Neuronal stem cell (in vitro differentiated cells): ENCODE data around the gene RNF111.

Source experiments
- DNase-seq: peaks from one replicate; pipeline ENCODE4 v3.0.0-alpha.2; 2013; ENCODE audit warnings: low spot score
- H2AFZ ChIP-seq: one replicate; pipeline ENCODE4 v1.6.1; 2013; ENCODE audit warnings: mild to moderate bottlenecking, low read length, inconsistent platforms
- H2AK5ac ChIP-seq: 2 replicates; pipeline ENCODE4 v1.6.1; 2013; ENCODE audit warnings: low read depth, mild to moderate bottlenecking, inconsistent platforms, low read length, moderate library complexity, mixed read lengths
- H2BK120ac ChIP-seq: 2 replicates; pipeline ENCODE4 v1.6.1; 2013; ENCODE audit warnings: low read depth, mild to moderate bottlenecking, inconsistent platforms, low read length, moderate library complexity, mixed read lengths
- H2BK12ac ChIP-seq: one replicate; pipeline ENCODE4 v1.6.1; 2013; ENCODE audit warnings: low read length, inconsistent platforms
- H2BK15ac ChIP-seq: 2 replicates; pipeline ENCODE4 v1.6.1; 2013; ENCODE audit warnings: mild to moderate bottlenecking, low read length, inconsistent platforms, mixed read lengths
- H2BK5ac ChIP-seq: one replicate; pipeline ENCODE4 v1.6.1; 2013; ENCODE audit warnings: inconsistent platforms, mild to moderate bottlenecking, low read length, moderate library complexity
- H3K14ac ChIP-seq: one replicate; pipeline ENCODE4 v1.6.1; 2013; ENCODE audit warnings: low read length, inconsistent platforms
- H3K18ac ChIP-seq: 2 replicates; pipeline ENCODE4 v1.6.1; 2013; ENCODE audit warnings: low read length, inconsistent platforms
- H3K23ac ChIP-seq: 2 replicates; pipeline ENCODE4 v1.6.1; 2013; ENCODE audit warnings: low read depth, mild to moderate bottlenecking, mixed read lengths, low read length, inconsistent platforms; ENCODE audit not compliant: poor library complexity
- H3K27ac ChIP-seq: replicated peaks from 3 replicates; pipeline ENCODE4 v1.5.1; 2013; ENCODE audit warnings: low read length, inconsistent platforms
- H3K27me3 ChIP-seq, 3 experiments: 2 replicates each; pipeline ENCODE4 v1.6.1; 2013; ENCODE audit warnings: low read length in 3 of 3, mild to moderate bottlenecking in 2 of 3, inconsistent platforms in 1 of 3, low read depth in 1 of 3, mixed read lengths in 1 of 3, moderate library complexity in 1 of 3; ENCODE audit not compliant: control insufficient read depth in 3 of 3, insufficient read depth in 3 of 3
- H3K36me3 ChIP-seq, 2 donors: replicated peaks in 1 of 2; 2 replicates each; pipeline ENCODE4 v1.6.1; 2013; ENCODE audit warnings: low read length in 2 of 2; ENCODE audit not compliant: control insufficient read depth in 2 of 2, insufficient read depth in 2 of 2
- H3K4ac ChIP-seq: 2 replicates; pipeline ENCODE4 v1.6.1; 2013; ENCODE audit warnings: inconsistent platforms, mild to moderate bottlenecking, low read length, moderate library complexity
- H3K4me1 ChIP-seq, 2 donors: 1 replicate in 1 of 2; 2 replicates in 1 of 2; pipeline ENCODE4 v1.6.1; 2013; ENCODE audit warnings: low read length in 2 of 2, low read depth in 1 of 2; ENCODE audit not compliant: control insufficient read depth in 2 of 2, insufficient read depth in 1 of 2
- H3K4me2 ChIP-seq: one replicate; pipeline ENCODE4 v1.6.1; 2013; ENCODE audit warnings: mild to moderate bottlenecking, low read length, inconsistent platforms; ENCODE audit not compliant: insufficient read depth, poor library complexity, severe bottlenecking
- H3K4me3 ChIP-seq, 2 donors: 2 replicates each; pipeline ENCODE4 v1.5.1; 2013; ENCODE audit warnings: low read length in 2 of 2, mild to moderate bottlenecking in 2 of 2, inconsistent platforms in 1 of 2, moderate library complexity in 1 of 2
- H3K79me1 ChIP-seq: one replicate; pipeline ENCODE4 v1.6.1; 2013; ENCODE audit warnings: low read depth, mild to moderate bottlenecking, inconsistent platforms, low read length, moderate library complexity
- H3K9ac ChIP-seq: one replicate; pipeline ENCODE4 v1.6.1; 2013; ENCODE audit warnings: mild to moderate bottlenecking, low read depth, low read length, inconsistent platforms; ENCODE audit not compliant: poor library complexity
- H3K9me3 ChIP-seq, 2 donors: replicated peaks in 1 of 2; 2 replicates each; pipeline versions ENCODE3 to v1.6.1; 2013; ENCODE audit warnings: low read length in 2 of 2, mild to moderate bottlenecking in 2 of 2, inconsistent platforms in 1 of 2, low read depth in 1 of 2, mixed read lengths in 1 of 2, moderate library complexity in 1 of 2; ENCODE audit not compliant: control insufficient read depth in 2 of 2, insufficient read depth in 1 of 2
- H4K8ac ChIP-seq: one replicate; pipeline ENCODE4 v1.6.1; 2013; ENCODE audit warnings: low read depth, mild to moderate bottlenecking, inconsistent platforms, low read length, moderate library complexity
- H4K91ac ChIP-seq: one replicate; pipeline ENCODE4 v1.6.1; 2013; ENCODE audit warnings: low read length, low read depth, mild to moderate bottlenecking, inconsistent platforms; ENCODE audit not compliant: poor library complexity
- WGBS, 2 donors: extraction: QIAGEN DNeasy Blood & Tissue Kit; methylation state at CpG; one replicate each; pipeline ENCODE4 v1.1.7; 2013; ENCODE audit warnings: missing lambda C conversion rate in 2 of 2, mixed read lengths in 1 of 2; ENCODE audit not compliant: insufficient read length in 2 of 2, insufficient replicate concordance in 1 of 2; ENCODE audit errors: extremely low coverage in 2 of 2; 5-methylcytosine and 5-hydroxymethylcytosine counted together

The RNF111 gene

GRCh38 chr15:59008086-59008485 lies 20.6 kb downstream of the RNF111 start:
- H3K9me3 ChIP-seq: no peaks in the 10 kb centered on the region
- no peak overlapping the region for H2BK120ac ChIP-seq
- no CpG with 5 or more reads among the region's 6 CpGs for WGBS, 2 donors
- H3K4ac ChIP-seq: no peak overlapping the region
- H3K9ac ChIP-seq: no peak overlapping the region
- H2BK15ac ChIP-seq: no peak overlapping the region
- no peak overlapping the region for H2AK5ac ChIP-seq
- H2BK5ac ChIP-seq: no peak overlapping the region
- no peak for DNase-seq
- peaks cover 3 to 40% of the 10 kb centered on the region in 2 donors for H3K36me3 ChIP-seq
- no peak overlapping the region for H3K18ac ChIP-seq
- no peak overlapping the region for H3K4me3 ChIP-seq
- H2BK12ac ChIP-seq: no peak overlapping the region
- H3K14ac ChIP-seq: no peak overlapping the region
- H3K4me2 ChIP-seq: no peak overlapping the region
- H3K27me3 ChIP-seq: no peaks in the 10 kb centered on the region
- no peak overlapping the region for H3K23ac ChIP-seq
- H3K27ac ChIP-seq: no peak overlapping the region
- peaks cover 2% of the 10 kb centered on the region for H3K79me1 ChIP-seq
- no peak overlapping the region for H4K8ac ChIP-seq
- no peaks in the 10 kb centered on the region for H3K4me1 ChIP-seq
- H4K91ac ChIP-seq: no peak overlapping the region
- H2AFZ ChIP-seq: no peak overlapping the region

- no peak overlapping the region for H3K9ac ChIP-seq
- no peak overlapping the region for H3K4me3 ChIP-seq
- no peak overlapping the region for H4K91ac ChIP-seq
- no peak for DNase-seq
- no peaks in the 10 kb centered on the region for H3K27me3 ChIP-seq
- no peak overlapping the region for H2BK12ac ChIP-seq
- H3K4ac ChIP-seq: no peak overlapping the region
- WGBS, 2 donors: no CpG with 5 or more reads among the region's 3 CpGs
- H3K79me1 ChIP-seq: peaks cover 2% of the 10 kb centered on the region
- no peak overlapping the region for H3K23ac ChIP-seq
- H3K14ac ChIP-seq: no peak overlapping the region
- H2AK5ac ChIP-seq: no peak overlapping the region
- H3K4me1 ChIP-seq: no peaks in the 10 kb centered on the region
- H2BK5ac ChIP-seq: no peak overlapping the region
- no peak overlapping the region for H3K18ac ChIP-seq
- peaks cover 3 to 17% of the 10 kb centered on the region in 2 donors for H3K36me3 ChIP-seq
- H3K27ac ChIP-seq: no peak overlapping the region
- H3K4me2 ChIP-seq: no peak overlapping the region
- H4K8ac ChIP-seq: no peak overlapping the region
- H3K9me3 ChIP-seq: peaks cover 0 to 7% of the 10 kb centered on the region in 2 donors
- H2BK15ac ChIP-seq: no peak overlapping the region
- no peak overlapping the region for H2BK120ac ChIP-seq
- no peak overlapping the region for H2AFZ ChIP-seq
Measured at GRCh38 chr15:59011262-59011952, 23.9 kb downstream of the RNF111 start.

GRCh38 chr15:59013246-59013873 lies 25.9 kb downstream of the RNF111 start:
- Histone ChIP-seq H3K36me3 (peaks cover 5 to 13% of the 10 kb centered on the region in 2 donors), H3K14ac (no peak overlapping the region), H2BK12ac (no peak overlapping the region), H2BK15ac (no peak overlapping the region), H4K8ac (no peak overlapping the region), H2BK120ac (no peak overlapping the region), H4K91ac (no peak overlapping the region), H3K27me3 (no peaks in the 10 kb centered on the region), H3K18ac (no peak overlapping the region), H3K23ac (no peak overlapping the region), H3K9me3 (peaks cover 2 to 13% of the 10 kb centered on the region in 2 donors), H3K4me1 (no peaks in the 10 kb centered on the region), H3K4ac (no peak overlapping the region), H3K9ac (no peak overlapping the region), H3K4me2 (no peak overlapping the region), H2AK5ac (no peak overlapping the region), H3K79me1 (peaks cover 2% of the 10 kb centered on the region), H3K27ac (no peak overlapping the region), H2BK5ac (no peak overlapping the region), H3K4me3 (no peak overlapping the region), H2AFZ (no peak overlapping the region)
- WGBS, 2 donors: no CpG with 5 or more reads among the region's 3 CpGs
- no peak for DNase-seq

GRCh38 chr15:59014068-59014467 lies 26.6 kb downstream of the RNF111 start:
- no CpG with 5 or more reads among the region's 1 CpG for WGBS, 2 donors
- no peak overlapping the region for H2BK15ac ChIP-seq
- H2BK12ac ChIP-seq: no peak overlapping the region
- no peak for DNase-seq
- H2AFZ ChIP-seq: no peak overlapping the region
- H3K23ac ChIP-seq: no peak overlapping the region
- H3K9me3 ChIP-seq: peaks cover 2 to 13% of the 10 kb centered on the region in 2 donors
- H2BK5ac ChIP-seq: no peak overlapping the region
- no peak overlapping the region for H3K4me3 ChIP-seq
- no peak overlapping the region for H3K27ac ChIP-seq
- no peak overlapping the region for H3K18ac ChIP-seq
- peaks cover 5 to 13% of the 10 kb centered on the region in 2 donors for H3K36me3 ChIP-seq
- peaks cover 2% of the 10 kb centered on the region for H3K79me1 ChIP-seq
- H3K4me2 ChIP-seq: no peak overlapping the region
- no peak overlapping the region for H4K91ac ChIP-seq
- no peaks in the 10 kb centered on the region for H3K27me3 ChIP-seq
- no peak overlapping the region for H4K8ac ChIP-seq
- H3K4me1 ChIP-seq: no peaks in the 10 kb centered on the region
- no peak overlapping the region for H2AK5ac ChIP-seq
- no peak overlapping the region for H3K9ac ChIP-seq
- no peak overlapping the region for H3K14ac ChIP-seq
- no peak overlapping the region for H3K4ac ChIP-seq
- no peak overlapping the region for H2BK120ac ChIP-seq
